Activated CD4-positive, alpha-beta T cell treated with anti-CD3 and anti-CD28 coated beads, Interleukin-10, Interleukin-2, amounts not matched to agents 100 ng/mL and 50 ng/mL, durations not matched to agents 16 hours and 8 hours (primary cell): ENCODE data around the gene GPR152.
"Not testable (repeated sequence)": the region's sequence is repeated elsewhere in the genome, so short reads cannot be mapped to it uniquely, and the experiment has no call there.

Experiments used
- DNase-seq: peaks from one replicate; pipeline ENCODE4 v3.0.0-alpha.2; 2020

Gene GPR152

GRCh38 chr11:67407688-67408163, 44.8 kb downstream of the GPR152 start:
- no peak for DNase-seq

DNA sequence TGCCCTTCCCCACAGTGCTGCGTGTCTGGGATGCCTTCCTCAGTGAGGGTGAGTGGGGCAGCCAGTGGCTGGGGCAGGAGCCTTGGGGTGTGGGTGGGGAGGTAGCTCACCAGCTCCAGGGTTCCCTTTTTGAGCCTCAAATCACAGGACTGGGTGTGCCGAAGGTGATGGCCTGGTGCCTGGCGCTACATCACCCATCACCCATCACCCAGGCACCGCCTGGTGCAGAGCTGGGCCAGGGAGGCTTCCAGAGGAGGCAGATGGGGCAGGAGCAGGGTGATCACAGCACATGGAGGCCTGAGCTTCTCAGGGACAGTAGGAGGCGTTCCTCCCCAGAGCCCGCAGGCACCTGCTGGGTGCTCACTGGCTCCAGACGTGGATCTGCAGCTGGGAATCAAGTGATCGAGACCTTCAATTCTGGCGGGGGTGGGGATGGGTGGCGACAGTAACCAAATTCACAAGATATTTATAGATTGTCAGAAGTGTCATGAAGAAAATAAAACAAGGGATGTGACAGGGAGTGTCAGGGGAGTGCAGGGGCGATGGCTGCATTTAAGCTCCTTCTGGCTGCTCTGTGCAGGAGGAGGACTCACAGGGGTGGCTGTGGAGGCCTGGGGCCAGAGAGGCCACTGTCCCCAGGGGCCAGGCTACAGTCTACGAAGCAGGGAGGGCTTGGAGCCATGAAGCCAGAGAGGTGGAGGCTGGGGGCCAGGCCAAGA, 45.4 kb downstream of the GPR152 start:
- peak; percentile 49 for DNase-seq

DNA sequence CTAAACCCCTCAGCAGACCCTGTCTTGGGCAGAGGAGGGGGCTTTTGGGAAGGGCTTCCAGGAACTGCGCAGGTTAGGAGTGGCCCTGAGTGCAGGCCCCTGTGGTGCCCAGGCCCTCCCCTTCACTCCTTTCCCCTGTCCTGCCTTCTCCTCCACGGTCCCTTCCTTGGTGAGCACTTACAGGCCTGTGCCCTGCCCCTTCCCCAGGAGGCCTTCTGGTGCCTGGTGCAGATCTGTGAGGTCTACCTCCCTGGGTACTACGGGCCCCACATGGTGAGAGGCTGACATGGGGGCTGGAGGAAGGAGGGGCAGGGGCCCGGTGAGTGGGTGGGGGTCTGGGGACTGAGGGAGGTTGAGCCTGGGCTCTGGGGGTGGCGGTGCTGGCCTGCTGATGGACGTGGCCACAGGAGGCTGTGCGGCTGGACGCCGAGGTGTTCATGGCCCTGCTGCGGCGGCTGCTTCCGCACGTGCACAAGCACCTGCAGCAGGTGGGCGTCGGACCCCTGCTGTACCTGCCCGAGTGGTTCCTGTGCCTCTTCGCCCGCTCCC, 46.0 kb downstream of the GPR152 start:
- no peak for DNase-seq

DNA sequence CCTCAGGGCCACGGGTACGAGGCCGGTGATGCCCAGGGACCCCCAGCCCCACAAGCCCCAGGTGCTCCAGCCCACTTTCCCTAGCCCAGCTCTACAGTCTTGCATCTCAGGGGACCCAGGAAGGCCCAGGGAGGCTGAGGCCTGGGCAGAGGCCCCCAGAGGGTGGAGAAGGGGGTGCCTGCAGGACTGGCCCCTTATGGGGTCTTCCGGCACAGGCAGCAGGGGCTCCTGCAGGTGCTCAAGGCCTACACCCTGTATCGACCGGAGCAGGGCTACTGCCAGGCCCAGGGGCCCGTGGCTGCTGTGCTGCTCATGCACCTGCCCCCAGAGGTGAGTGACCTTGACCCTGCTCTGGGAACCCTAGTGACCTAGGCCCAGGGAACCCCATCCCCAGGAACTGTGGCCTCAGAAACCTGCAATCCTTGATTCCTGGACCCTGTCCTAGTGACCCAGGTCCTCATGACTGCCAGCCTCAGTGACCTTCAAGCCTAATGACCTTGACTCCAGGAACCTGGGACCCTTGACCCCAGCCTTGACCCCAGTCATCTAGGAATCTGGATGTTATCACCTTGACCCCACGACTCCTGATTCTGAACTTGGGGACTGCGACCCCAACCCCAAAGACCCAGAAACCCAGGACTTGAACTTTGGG, 46.7 kb downstream of the GPR152 start:
- DNase-seq, result no peak

DNA sequence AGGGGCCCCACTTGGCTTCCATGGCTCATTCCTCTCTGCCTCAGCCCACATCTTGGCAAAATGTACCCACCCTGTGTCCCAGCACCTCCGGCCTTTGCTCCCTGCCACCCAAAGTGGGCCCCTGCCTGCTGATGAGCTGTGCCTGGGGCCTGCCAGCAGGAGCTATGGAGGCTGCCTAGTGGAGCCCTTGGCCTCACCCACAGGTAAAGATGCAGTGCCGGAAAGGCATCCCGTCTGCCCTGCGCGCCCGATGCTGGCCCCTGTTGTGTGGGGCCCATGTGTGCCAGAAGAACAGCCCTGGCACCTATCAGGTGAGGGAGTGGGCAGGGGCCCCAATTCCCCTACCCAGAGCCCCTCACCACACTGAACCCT, 47.3 kb downstream of the GPR152 start:
- DNase-seq, result peak; percentile 51

GRCh38 chr11:67404515-67405195, 47.9 kb downstream of the GPR152 start:
- peak; percentile 82 for DNase-seq

DNA sequence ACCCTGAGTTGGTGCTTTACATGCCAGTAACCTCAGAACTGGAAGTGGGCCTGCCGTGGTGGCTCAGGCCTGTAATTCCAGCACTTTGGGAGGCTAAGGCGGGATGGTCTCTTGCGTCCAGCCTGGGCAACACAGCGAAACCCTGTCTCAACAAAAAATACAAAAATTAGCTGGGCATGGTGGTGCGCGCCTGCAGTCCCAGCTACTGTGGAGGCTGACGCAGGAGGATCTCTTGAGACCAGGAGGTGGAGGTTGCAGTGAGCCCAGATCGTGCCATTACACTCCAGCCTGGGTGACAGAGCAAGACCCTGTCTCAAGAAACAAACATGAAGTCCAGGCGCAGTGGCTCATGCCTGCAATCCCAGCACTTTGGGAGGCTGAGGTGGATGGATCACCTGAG, 49.4 kb downstream of the GPR152 start:
- not testable (repeated sequence) for DNase-seq

DNA sequence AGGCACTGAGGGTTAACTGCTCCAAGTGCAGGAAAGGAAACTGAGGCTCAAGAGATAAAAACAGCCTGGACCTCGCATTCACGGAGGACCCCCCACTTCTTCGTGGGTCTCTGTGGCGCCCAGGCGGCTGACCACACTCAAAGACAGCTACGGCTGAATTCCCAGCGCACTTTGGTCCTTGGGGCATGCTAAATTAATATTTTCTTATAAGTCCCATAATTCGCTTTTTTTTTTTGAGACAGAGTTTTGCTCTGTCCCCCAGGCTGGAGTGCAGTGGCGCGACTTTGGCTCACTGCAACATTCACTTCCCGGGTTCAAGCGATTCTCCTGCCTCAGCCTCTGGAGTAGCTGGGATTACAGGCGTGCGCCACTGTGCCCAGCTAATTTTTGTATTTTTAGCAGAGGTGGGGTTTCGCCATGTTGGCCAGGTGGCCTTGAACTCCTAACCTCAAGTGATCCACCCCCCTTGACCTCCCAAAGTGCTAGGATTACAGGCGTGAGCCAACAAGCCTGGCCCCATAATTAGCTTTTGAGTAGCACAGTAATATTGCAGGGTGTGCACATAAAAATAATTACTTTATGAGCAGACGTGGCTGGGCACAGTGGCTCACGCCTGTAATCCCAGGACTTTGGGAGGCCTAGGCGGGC, 50.2 kb downstream of the GPR152 start:
- DNase-seq, result not testable (repeated sequence)

DNA sequence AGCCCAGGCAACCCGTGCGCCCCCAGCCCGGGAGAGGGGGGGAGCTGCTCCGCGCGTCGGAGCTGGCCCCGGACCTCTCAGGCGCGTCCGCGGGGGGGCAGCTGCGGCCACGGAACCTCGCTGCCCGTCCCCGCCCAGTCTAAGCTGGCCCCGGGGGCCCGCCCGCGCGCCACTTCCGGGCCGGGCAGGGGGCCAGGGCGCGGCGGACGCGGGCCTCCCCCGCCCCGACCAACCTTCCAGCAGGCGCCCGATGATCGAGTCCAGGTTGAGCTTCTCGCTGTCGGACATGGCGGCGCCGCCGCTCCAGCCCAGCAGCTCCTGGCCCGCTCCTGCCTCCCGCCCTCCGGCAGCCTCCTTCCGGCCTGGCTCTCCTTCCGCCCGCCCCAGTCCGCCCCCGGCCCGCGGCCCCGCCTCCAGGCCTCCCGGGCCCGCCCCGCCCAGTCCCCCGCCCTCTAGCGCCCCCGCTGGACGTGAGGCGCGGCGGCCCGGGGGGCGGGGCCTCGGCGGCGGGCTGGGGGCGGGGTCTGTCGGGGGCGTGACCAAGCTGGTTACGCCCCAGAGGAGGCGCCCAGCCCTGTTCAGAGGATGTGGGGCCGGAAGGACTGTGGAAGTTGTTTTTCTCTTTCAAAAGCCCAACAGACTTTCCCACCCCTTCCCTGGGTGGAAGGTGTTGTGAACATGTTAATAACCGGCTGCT, 50.9 kb downstream of the GPR152 start, which contains the start of gene PPP1CA:
PPP1CA (minus strand) TSS at position 364 of the 697 bp plus-strand sequence; CDS start at position 288, 76 bp downstream.
- DNase-seq, result peak; percentile 94
